ENCODE results near the gene THEM4. TPM values are rescaled to one million over a fixed set of nuclear protein-coding genes. Genes with fewer than 3 reads are reported as not detected.

The THEM4 gene
- total and polyA plus RNA-seq, 2 experiments from 2014 or later = 13.4 to 20.4 TPM

DNA sequence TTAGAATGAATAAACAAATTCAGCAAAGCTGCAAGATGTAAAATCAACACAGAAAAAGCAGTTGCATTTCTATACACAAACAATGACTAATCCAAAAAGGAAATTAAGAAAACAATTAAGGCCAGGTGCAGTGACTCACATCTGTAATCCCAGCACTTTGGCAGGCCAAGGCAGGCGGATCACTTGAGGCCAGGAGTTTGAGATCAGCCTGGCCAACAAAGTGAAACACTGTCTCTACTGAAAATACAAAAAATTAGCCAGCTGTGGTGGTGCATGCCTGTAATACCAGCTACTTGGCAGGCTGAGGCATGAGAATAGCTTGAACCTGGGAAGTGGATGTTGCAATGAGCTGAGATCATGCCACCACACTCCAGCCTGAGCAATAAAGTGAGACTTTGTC, 22.3 kb downstream of the THEM4 start (continued):
- TF ChIP-seq, protein P1, sequence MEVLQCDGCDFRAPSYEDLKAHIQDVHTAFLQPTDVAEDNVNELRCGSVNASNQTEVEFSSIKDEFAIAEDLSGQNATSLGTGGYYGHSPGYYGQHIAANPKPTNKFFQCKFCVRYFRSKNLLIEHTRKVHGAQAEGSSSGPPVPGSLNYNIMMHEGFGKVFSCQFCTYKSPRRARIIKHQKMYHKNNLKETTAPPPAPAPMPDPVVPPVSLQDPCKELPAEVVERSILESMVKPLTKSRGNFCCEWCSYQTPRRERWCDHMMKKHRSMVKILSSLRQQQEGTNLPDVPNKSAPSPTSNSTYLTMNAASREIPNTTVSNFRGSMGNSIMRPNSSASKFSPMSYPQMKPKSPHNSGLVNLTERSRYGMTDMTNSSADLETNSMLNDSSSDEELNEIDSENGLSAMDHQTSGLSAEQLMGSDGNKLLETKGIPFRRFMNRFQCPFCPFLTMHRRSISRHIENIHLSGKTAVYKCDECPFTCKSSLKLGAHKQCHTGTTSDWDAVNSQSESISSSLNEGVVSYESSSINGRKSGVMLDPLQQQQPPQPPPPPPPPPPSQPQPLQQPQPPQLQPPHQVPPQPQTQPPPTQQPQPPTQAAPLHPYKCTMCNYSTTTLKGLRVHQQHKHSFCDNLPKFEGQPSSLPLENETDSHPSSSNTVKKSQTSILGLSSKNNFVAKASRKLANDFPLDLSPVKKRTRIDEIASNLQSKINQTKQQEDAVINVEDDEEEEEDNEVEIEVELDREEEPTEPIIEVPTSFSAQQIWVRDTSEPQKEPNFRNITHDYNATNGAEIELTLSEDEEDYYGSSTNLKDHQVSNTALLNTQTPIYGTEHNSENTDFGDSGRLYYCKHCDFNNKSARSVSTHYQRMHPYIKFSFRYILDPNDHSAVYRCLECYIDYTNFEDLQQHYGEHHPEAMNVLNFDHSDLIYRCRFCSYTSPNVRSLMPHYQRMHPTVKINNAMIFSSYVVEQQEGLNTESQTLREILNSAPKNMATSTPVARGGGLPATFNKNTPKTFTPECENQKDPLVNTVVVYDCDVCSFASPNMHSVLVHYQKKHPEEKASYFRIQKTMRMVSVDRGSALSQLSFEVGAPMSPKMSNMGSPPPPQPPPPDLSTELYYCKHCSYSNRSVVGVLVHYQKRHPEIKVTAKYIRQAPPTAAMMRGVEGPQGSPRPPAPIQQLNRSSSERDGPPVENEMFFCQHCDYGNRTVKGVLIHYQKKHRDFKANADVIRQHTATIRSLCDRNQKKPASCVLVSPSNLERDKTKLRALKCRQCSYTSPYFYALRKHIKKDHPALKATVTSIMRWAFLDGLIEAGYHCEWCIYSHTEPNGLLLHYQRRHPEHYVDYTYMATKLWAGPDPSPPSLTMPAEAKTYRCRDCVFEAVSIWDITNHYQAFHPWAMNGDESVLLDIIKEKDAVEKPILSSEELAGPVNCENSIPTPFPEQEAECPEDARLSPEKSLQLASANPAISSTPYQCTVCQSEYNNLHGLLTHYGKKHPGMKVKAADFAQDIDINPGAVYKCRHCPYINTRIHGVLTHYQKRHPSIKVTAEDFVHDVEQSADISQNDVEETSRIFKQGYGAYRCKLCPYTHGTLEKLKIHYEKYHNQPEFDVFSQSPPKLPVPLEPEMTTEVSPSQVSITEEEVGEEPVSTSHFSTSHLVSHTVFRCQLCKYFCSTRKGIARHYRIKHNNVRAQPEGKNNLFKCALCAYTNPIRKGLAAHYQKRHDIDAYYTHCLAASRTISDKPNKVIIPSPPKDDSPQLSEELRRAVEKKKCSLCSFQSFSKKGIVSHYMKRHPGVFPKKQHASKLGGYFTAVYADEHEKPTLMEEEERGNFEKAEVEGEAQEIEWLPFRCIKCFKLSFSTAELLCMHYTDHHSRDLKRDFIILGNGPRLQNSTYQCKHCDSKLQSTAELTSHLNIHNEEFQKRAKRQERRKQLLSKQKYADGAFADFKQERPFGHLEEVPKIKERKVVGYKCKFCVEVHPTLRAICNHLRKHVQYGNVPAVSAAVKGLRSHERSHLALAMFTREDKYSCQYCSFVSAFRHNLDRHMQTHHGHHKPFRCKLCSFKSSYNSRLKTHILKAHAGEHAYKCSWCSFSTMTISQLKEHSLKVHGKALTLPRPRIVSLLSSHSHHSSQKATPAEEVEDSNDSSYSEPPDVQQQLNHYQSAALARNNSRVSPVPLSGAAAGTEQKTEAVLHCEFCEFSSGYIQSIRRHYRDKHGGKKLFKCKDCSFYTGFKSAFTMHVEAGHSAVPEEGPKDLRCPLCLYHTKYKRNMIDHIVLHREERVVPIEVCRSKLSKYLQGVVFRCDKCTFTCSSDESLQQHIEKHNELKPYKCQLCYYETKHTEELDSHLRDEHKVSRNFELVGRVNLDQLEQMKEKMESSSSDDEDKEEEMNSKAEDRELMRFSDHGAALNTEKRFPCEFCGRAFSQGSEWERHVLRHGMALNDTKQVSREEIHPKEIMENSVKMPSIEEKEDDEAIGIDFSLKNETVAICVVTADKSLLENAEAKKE (CRISPR knock-in tag; IDR thresholded peaks at IDR 0.05) = no peak
- no peak for TF ChIP-seq POLR2AphosphoS5 (IDR thresholded peaks at IDR 0.05; ENCODE audit: low read depth)

DNA sequence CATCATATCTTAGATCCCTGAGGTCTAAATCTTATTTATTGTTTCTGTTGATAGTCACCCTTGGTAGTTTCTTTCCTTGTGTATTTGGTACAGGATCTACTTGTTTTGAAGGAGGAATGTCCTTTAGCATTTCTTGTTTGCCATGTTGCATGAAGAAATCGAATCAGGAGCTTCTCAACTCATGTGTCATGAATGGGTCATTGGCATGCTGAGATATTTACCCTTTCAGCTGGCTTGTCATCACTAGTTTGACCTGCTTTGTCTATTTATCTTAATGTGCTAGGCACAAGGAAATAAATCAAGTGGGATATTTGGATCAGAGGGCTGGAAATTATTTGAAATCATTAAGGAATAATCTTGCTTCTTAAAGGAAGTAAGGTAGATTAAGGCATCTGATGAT, 23.8 kb downstream of the THEM4 start:
- ATAC-seq (no peak), DNase-seq (ENCODE audit: low spot score) (no peak)
- no peaks in the 10 kb centered on the region for H3K4me1 Mint-ChIP-seq
- H3F3A ChIP-seq (replicated peaks; ENCODE audit: low read depth) = no peaks in the 10 kb centered on the region
- no peak overlapping the region for H3K4me2 ChIP-seq
- H3K79me2 ChIP-seq (replicated peaks; ENCODE audit: insufficient read depth) = no peaks in the 10 kb centered on the region
- peaks cover 4% of the 10 kb centered on the region; the same call in 1 of the 3 replicates for H3K9me3 Mint-ChIP-seq
- no peak overlapping the region for H3K27ac ChIP-seq (ENCODE audit: low read depth)
- no peaks in the 10 kb centered on the region for H4K20me1 ChIP-seq (replicated peaks; ENCODE audit: insufficient read depth)
- no peak overlapping the region for H3K27ac Mint-ChIP-seq
- peaks cover 18% of the 10 kb centered on the region for H3K36me3 Mint-ChIP-seq (ENCODE audit: low read depth)
- H3K4me3 Mint-ChIP-seq = no peak overlapping the region
- H3K36me3 ChIP-seq (ENCODE audit: insufficient read depth) = peaks cover 15% of the 10 kb centered on the region
- H3K4me3 ChIP-seq = no peak overlapping the region
- H3K27me3 Mint-ChIP-seq (ENCODE audit: insufficient read depth, low read depth, poor library complexity) = no peaks in the 10 kb centered on the region
- H3K4me1 ChIP-seq (ENCODE audit: insufficient read depth) = no peaks in the 10 kb centered on the region
- H2AFZ ChIP-seq = no peak overlapping the region
- no peaks in the 10 kb centered on the region for H3K27me3 ChIP-seq (ENCODE audit: insufficient read depth)
- H3K9me2 ChIP-seq (ENCODE audit: insufficient read depth) = no peaks in the 10 kb centered on the region
- no peak for TF ChIP-seq EZH2 (IDR thresholded peaks at IDR 0.05; ENCODE audit: low read depth, unreplicated experiment)
- no peak for TF ChIP-seq ZNF114 (CRISPR knock-in tag; IDR thresholded peaks at IDR 0.05)
- no peak for TF ChIP-seq EZH2phosphoT487 (IDR thresholded peaks at IDR 0.05; ENCODE audit: unreplicated experiment)
- TF ChIP-seq ZNF331 (CRISPR knock-in tag; IDR thresholded peaks at IDR 0.05; ENCODE audit: low read depth) = no peak
- TF ChIP-seq CREB1 (CRISPR knock-in tag; IDR thresholded peaks at IDR 0.05; ENCODE audit: low read depth) = no peak
- TF ChIP-seq, protein P2, sequence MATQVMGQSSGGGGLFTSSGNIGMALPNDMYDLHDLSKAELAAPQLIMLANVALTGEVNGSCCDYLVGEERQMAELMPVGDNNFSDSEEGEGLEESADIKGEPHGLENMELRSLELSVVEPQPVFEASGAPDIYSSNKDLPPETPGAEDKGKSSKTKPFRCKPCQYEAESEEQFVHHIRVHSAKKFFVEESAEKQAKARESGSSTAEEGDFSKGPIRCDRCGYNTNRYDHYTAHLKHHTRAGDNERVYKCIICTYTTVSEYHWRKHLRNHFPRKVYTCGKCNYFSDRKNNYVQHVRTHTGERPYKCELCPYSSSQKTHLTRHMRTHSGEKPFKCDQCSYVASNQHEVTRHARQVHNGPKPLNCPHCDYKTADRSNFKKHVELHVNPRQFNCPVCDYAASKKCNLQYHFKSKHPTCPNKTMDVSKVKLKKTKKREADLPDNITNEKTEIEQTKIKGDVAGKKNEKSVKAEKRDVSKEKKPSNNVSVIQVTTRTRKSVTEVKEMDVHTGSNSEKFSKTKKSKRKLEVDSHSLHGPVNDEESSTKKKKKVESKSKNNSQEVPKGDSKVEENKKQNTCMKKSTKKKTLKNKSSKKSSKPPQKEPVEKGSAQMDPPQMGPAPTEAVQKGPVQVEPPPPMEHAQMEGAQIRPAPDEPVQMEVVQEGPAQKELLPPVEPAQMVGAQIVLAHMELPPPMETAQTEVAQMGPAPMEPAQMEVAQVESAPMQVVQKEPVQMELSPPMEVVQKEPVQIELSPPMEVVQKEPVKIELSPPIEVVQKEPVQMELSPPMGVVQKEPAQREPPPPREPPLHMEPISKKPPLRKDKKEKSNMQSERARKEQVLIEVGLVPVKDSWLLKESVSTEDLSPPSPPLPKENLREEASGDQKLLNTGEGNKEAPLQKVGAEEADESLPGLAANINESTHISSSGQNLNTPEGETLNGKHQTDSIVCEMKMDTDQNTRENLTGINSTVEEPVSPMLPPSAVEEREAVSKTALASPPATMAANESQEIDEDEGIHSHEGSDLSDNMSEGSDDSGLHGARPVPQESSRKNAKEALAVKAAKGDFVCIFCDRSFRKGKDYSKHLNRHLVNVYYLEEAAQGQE (IDR thresholded peaks at IDR 0.05; ENCODE audit: unreplicated experiment) = no peak
- TF ChIP-seq, protein P3, sequence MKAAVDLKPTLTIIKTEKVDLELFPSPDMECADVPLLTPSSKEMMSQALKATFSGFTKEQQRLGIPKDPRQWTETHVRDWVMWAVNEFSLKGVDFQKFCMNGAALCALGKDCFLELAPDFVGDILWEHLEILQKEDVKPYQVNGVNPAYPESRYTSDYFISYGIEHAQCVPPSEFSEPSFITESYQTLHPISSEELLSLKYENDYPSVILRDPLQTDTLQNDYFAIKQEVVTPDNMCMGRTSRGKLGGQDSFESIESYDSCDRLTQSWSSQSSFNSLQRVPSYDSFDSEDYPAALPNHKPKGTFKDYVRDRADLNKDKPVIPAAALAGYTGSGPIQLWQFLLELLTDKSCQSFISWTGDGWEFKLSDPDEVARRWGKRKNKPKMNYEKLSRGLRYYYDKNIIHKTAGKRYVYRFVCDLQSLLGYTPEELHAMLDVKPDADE (IDR thresholded peaks at IDR 0.05) = no peak
- TF ChIP-seq JUNB (IDR thresholded peaks at IDR 0.05; ENCODE audit: unreplicated experiment) = no peak
- TF ChIP-seq, protein P4, sequence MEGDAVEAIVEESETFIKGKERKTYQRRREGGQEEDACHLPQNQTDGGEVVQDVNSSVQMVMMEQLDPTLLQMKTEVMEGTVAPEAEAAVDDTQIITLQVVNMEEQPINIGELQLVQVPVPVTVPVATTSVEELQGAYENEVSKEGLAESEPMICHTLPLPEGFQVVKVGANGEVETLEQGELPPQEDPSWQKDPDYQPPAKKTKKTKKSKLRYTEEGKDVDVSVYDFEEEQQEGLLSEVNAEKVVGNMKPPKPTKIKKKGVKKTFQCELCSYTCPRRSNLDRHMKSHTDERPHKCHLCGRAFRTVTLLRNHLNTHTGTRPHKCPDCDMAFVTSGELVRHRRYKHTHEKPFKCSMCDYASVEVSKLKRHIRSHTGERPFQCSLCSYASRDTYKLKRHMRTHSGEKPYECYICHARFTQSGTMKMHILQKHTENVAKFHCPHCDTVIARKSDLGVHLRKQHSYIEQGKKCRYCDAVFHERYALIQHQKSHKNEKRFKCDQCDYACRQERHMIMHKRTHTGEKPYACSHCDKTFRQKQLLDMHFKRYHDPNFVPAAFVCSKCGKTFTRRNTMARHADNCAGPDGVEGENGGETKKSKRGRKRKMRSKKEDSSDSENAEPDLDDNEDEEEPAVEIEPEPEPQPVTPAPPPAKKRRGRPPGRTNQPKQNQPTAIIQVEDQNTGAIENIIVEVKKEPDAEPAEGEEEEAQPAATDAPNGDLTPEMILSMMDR (conservative IDR thresholded peaks at IDR 0.05; ENCODE audit: low read depth in 2 of 2) = no peak
- no peak for TF ChIP-seq STAT1 (IDR thresholded peaks at IDR 0.05; ENCODE audit: unreplicated experiment)
